ENCODE data around the gene KRT17.

KRT17 gene

DNA sequence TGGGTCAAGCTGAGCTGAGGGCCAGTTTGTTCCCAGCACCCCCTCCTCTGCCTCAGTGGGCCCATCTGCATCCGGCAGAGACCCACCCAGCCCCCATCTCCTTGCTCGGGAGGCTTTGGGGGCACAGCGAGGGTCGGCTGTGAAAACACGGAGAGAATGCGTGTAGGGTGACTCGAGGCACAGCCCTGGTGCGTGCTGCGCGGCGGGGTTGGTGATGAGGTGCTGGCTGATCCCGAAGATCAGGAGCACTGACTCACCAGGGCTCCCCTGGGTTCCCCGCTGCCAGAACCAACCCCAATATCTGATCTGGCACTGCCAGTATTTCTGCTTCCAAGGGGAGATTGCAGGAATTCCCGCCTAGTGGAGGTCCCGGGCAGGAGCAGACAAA is 7.5 kb upstream of the KRT17 start:
- Histone ChIP-seq H3K9ac (ENCODE audit: low read length) (no peak overlapping the region), H4K8ac (ENCODE audit: low read depth, low read length) (no peak overlapping the region), H2BK12ac (ENCODE audit: low read length) (no peak overlapping the region), H4K91ac (ENCODE audit: low read depth, low read length) (no peak overlapping the region), H2BK120ac (ENCODE audit: insufficient read depth, low read length, poor library complexity) (no peak overlapping the region), H3K23ac (ENCODE audit: low read length) (no peak overlapping the region), H3K14ac (ENCODE audit: low read length) (no peak overlapping the region), H4K12ac (ENCODE audit: low read depth, low read length) (no peak overlapping the region), H2BK5ac (ENCODE audit: low read depth, low read length, poor library complexity) (no peak overlapping the region), H2AK5ac (ENCODE audit: low read length) (no peak overlapping the region), H3K4me1 (ENCODE audit: control insufficient read depth in 1 of 2, insufficient read depth in 2 of 2, low read length in 2 of 2) (peaks cover 4 to 14% of the 10 kb centered on the region in 2 experiments), H3K18ac (ENCODE audit: low read length) (no peak overlapping the region), H3K27ac (ENCODE audit: low read depth, low read length) (no peak overlapping the region), H2AFZ (ENCODE audit: insufficient read depth, low read length, poor library complexity) (no peak overlapping the region), H3K9me3 (ENCODE audit: insufficient read depth, low read depth, low read length) (peaks cover 9% of the 10 kb centered on the region), H3K4me3 (ENCODE audit: low read depth, low read length) (no peak overlapping the region), H3K4ac (ENCODE audit: low read depth, low read length) (no peak overlapping the region), H3K79me1 (ENCODE audit: low read length) (no peaks in the 10 kb centered on the region), H3K79me2 (ENCODE audit: control insufficient read depth, insufficient read depth, low read length, poor library complexity) (no peaks in the 10 kb centered on the region), H3K36me3 (ENCODE audit: control insufficient read depth in 1 of 2, insufficient read depth in 2 of 2, low read length in 2 of 2) (no peaks in the 10 kb centered on the region), H3K27me3 (ENCODE audit: insufficient read depth, low read length) (no peaks in the 10 kb centered on the region), H3K4me2 (ENCODE audit: low read length) (no peak overlapping the region)
- no peak for DNase-seq
- no CpG with 5 or more reads among the region's 15 CpGs for WGBS (ENCODE audit: extremely low coverage, insufficient coverage, insufficient read length)

DNA sequence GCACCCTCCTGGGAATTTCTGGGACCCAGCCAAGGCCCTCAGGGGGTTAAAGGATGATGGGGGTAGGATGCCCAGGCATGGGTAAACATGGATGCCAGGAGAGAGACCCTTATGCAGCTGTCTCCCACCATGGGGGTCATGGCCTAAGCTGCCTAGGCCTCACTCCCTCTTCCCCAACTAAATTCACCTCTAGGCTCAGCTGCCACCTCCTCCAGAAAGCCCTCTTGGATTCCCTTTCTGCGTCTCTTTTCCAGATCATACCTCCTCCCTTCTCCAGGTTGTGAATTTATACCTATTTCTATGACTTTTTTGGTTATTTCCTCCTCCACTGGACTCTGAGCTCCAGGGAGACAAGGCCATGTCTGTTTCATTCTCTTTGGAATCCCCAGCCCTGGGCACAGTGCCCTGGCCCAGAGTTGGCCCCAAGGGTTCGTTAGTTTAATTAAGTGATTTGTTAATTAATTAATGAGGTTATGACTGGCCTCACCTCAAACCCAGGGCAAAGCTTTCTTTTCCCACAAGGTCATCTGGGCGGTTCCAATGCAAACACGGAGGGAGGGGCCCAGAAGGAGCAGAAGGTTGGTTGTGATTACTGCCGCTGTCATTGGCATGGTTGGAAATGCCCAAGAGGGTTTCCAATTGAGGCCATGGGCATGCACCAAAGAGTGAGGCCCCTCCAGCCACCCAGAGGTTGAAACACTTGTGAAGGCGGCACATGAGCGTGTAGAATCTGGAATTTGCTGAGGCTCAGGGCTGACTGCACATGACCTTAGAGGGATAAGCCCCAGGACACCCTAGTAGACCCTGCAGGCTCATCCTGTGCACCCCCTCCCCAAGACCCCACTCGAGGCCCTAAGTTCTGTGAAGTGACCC is 6.9 kb upstream of the KRT17 start:
- Histone ChIP-seq H4K8ac (ENCODE audit: low read depth, low read length) (no peak overlapping the region), H3K4ac (ENCODE audit: low read depth, low read length) (no peak overlapping the region), H4K91ac (ENCODE audit: low read depth, low read length) (no peak overlapping the region), H4K12ac (ENCODE audit: low read depth, low read length) (no peak overlapping the region), H3K23ac (ENCODE audit: low read length) (no peak overlapping the region), H3K4me1 (ENCODE audit: control insufficient read depth in 1 of 2, insufficient read depth in 2 of 2, low read length in 2 of 2) (peaks cover 3 to 10% of the 10 kb centered on the region in 2 experiments), H3K9me3 (ENCODE audit: insufficient read depth, low read depth, low read length) (peaks cover 9% of the 10 kb centered on the region), H3K9ac (ENCODE audit: low read length) (no peak overlapping the region), H3K27me3 (ENCODE audit: insufficient read depth, low read length) (no peaks in the 10 kb centered on the region), H3K79me1 (ENCODE audit: low read length) (no peaks in the 10 kb centered on the region), H3K36me3 (ENCODE audit: control insufficient read depth in 1 of 2, insufficient read depth in 2 of 2, low read length in 2 of 2) (no peaks in the 10 kb centered on the region), H3K4me3 (ENCODE audit: low read depth, low read length) (no peak overlapping the region), H3K27ac (ENCODE audit: low read depth, low read length) (no peak overlapping the region), H3K79me2 (ENCODE audit: control insufficient read depth, insufficient read depth, low read length, poor library complexity) (no peaks in the 10 kb centered on the region), H2BK5ac (ENCODE audit: low read depth, low read length, poor library complexity) (no peak overlapping the region), H3K4me2 (ENCODE audit: low read length) (no peak overlapping the region), H2BK120ac (ENCODE audit: insufficient read depth, low read length, poor library complexity) (no peak overlapping the region), H3K14ac (ENCODE audit: low read length) (no peak overlapping the region), H2BK12ac (ENCODE audit: low read length) (no peak overlapping the region), H2AFZ (ENCODE audit: insufficient read depth, low read length, poor library complexity) (no peak overlapping the region), H2AK5ac (ENCODE audit: low read length) (no peak overlapping the region), H3K18ac (ENCODE audit: low read length) (no peak overlapping the region)
- no CpG with 5 or more reads among the region's 8 CpGs for WGBS (ENCODE audit: extremely low coverage, insufficient coverage, insufficient read length)
- DNase-seq = no peak

DNA sequence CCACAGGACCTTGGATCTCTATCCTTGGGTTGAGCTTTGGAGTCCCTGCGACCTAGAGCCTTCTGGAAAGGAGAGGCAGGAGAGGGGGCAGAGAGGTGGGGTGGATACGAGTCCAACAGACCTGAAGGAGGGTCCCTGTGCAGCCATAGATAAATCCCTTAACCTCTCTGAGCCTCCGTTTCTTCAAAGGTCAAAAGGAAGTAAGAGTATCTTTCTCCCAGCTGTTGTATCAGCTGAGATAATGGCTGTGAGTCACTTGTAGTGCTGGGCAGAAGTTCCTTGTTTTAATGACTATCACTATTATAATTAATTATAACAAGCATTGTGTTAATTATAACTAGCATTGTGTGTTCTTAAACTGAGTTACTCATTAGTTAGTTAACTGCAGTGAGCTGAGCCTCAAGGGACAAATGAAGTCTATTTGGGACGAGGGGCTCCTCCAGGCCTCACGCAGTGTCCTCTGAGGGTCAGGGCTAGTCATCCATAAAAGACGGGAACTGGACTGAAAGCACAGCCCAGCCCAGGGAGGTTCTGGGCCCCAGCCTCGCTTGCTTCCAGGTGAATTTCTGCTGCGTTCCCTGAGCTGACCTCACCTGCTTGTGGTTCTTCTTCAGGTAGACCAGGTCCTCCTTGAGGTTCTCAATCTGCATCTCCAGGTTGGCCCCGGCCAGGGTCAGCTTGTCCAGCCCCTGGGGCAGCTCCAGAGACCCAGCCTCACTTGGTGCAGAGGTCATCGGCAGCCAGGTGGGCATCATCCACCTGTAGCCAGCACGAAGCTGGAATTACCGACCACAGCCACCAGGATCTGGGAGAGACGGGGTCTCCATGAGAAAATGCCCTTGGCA is 5.7 kb upstream of the KRT17 start:
- H3K27ac ChIP-seq (ENCODE audit: low read depth, low read length) = no peak overlapping the region
- H3K4me1 ChIP-seq (ENCODE audit: control insufficient read depth in 1 of 2, insufficient read depth in 2 of 2, low read length in 2 of 2) = peaks cover 3 to 10% of the 10 kb centered on the region in 2 experiments
- no peak overlapping the region for H3K18ac ChIP-seq (ENCODE audit: low read length)
- no peaks in the 10 kb centered on the region for H3K36me3 ChIP-seq (ENCODE audit: control insufficient read depth in 1 of 2, insufficient read depth in 2 of 2, low read length in 2 of 2)
- no peak overlapping the region for H2AFZ ChIP-seq (ENCODE audit: insufficient read depth, low read length, poor library complexity)
- H4K8ac ChIP-seq (ENCODE audit: low read depth, low read length) = no peak overlapping the region
- H2AK5ac ChIP-seq (ENCODE audit: low read length) = no peak overlapping the region
- H3K23ac ChIP-seq (ENCODE audit: low read length) = no peak overlapping the region
- no peaks in the 10 kb centered on the region for H3K79me1 ChIP-seq (ENCODE audit: low read length)
- no peak overlapping the region for H2BK12ac ChIP-seq (ENCODE audit: low read length)
- no peak overlapping the region for H3K4me2 ChIP-seq (ENCODE audit: low read length)
- no peak overlapping the region for H4K12ac ChIP-seq (ENCODE audit: low read depth, low read length)
- no peaks in the 10 kb centered on the region for H3K27me3 ChIP-seq (ENCODE audit: insufficient read depth, low read length)
- no peak overlapping the region for H3K14ac ChIP-seq (ENCODE audit: low read length)
- no peak overlapping the region for H3K9ac ChIP-seq (ENCODE audit: low read length)
- H2BK120ac ChIP-seq (ENCODE audit: insufficient read depth, low read length, poor library complexity) = no peak overlapping the region
- no peak overlapping the region for H4K91ac ChIP-seq (ENCODE audit: low read depth, low read length)
- no peaks in the 10 kb centered on the region for H3K79me2 ChIP-seq (ENCODE audit: control insufficient read depth, insufficient read depth, low read length, poor library complexity)
- DNase-seq = no peak
- H3K9me3 ChIP-seq (ENCODE audit: insufficient read depth, low read depth, low read length) = peaks cover 9% of the 10 kb centered on the region
- WGBS (ENCODE audit: extremely low coverage, insufficient coverage, insufficient read length) = no CpG with 5 or more reads among the region's 13 CpGs
- no peak overlapping the region for H3K4me3 ChIP-seq (ENCODE audit: low read depth, low read length)
- no peak overlapping the region for H2BK5ac ChIP-seq (ENCODE audit: low read depth, low read length, poor library complexity)
- no peak overlapping the region for H3K4ac ChIP-seq (ENCODE audit: low read depth, low read length)

DNA sequence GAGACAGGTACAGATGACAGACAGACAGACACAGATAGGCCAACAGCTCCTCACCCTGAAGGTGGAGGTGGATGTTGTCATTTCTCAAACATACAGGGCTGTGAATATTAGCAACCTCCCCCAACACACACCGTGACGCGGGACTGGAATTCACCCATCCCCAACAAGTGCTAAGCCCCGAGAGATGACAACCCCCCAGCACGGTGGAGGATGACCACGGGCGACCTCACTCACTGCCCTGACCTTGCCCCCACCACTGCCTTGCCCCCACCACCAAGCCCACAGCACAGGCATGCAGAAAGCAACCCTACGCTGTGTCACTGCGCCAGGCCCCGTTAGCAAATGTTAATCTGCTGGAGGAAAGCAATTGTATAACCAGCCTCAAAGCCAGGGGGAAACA is 4.9 kb upstream of the KRT17 start:
- Histone ChIP-seq H3K27me3 (ENCODE audit: insufficient read depth, low read length) (no peaks in the 10 kb centered on the region), H3K4ac (ENCODE audit: low read depth, low read length) (no peak overlapping the region), H3K4me1 (ENCODE audit: control insufficient read depth in 1 of 2, insufficient read depth in 2 of 2, low read length in 2 of 2) (peaks cover 3 to 5% of the 10 kb centered on the region in 2 experiments), H2BK120ac (ENCODE audit: insufficient read depth, low read length, poor library complexity) (no peak overlapping the region), H2BK12ac (ENCODE audit: low read length) (no peak overlapping the region), H3K4me2 (ENCODE audit: low read length) (no peak overlapping the region), H4K12ac (ENCODE audit: low read depth, low read length) (no peak overlapping the region), H3K23ac (ENCODE audit: low read length) (no peak overlapping the region), H3K36me3 (ENCODE audit: control insufficient read depth in 1 of 2, insufficient read depth in 2 of 2, low read length in 2 of 2) (no peaks in the 10 kb centered on the region), H4K91ac (ENCODE audit: low read depth, low read length) (no peak overlapping the region), H2AK5ac (ENCODE audit: low read length) (no peak overlapping the region), H3K79me2 (ENCODE audit: control insufficient read depth, insufficient read depth, low read length, poor library complexity) (no peaks in the 10 kb centered on the region), H3K79me1 (ENCODE audit: low read length) (peaks cover 2% of the 10 kb centered on the region), H3K14ac (ENCODE audit: low read length) (no peak overlapping the region), H2AFZ (ENCODE audit: insufficient read depth, low read length, poor library complexity) (no peak overlapping the region), H3K4me3 (ENCODE audit: low read depth, low read length) (no peak overlapping the region), H3K27ac (ENCODE audit: low read depth, low read length) (no peak overlapping the region), H3K9ac (ENCODE audit: low read length) (no peak overlapping the region), H3K9me3 (ENCODE audit: insufficient read depth, low read depth, low read length) (peaks cover 9% of the 10 kb centered on the region), H3K18ac (ENCODE audit: low read length) (no peak overlapping the region), H2BK5ac (ENCODE audit: low read depth, low read length, poor library complexity) (no peak overlapping the region), H4K8ac (ENCODE audit: low read depth, low read length) (no peak overlapping the region)
- no peak for DNase-seq
- WGBS (ENCODE audit: extremely low coverage, insufficient coverage, insufficient read length) = no CpG with 5 or more reads among the region's 10 CpGs
